Urinary bladder (tissue), 4 donors: ENCODE data around the gene GMEB2. TPM values are rescaled to one million over a fixed set of nuclear protein-coding genes. Genes with fewer than 3 reads are reported as not detected.

ENCODE experiments used
- DNase-seq: peaks from one replicate; pipeline ENCODE4 v3.0.0-alpha.2; 2015; ENCODE audit errors: extremely low spot score
- H3K27ac ChIP-seq: one replicate; pipeline ENCODE4 v1.5.1; 2013; ENCODE audit warnings: low read depth, mild to moderate bottlenecking, moderate library complexity
- H3K36me3 ChIP-seq: one replicate; pipeline ENCODE4 v1.6.1; 2013; ENCODE audit warnings: mild to moderate bottlenecking, moderate library complexity; ENCODE audit not compliant: insufficient read depth
- H3K4me1 ChIP-seq: one replicate; pipeline ENCODE4 v1.6.1; 2013; ENCODE audit warnings: mild to moderate bottlenecking, moderate library complexity; ENCODE audit not compliant: insufficient read depth
- H3K4me3 ChIP-seq: one replicate; pipeline ENCODE4 v1.5.1; 2013; ENCODE audit warnings: low read depth, low read length
- WGBS: extraction: QIAGEN DNeasy Blood & Tissue Kit; methylation state at CpG from one replicate; pipeline ENCODE4 v1.1.7; 2013; 5-methylcytosine and 5-hydroxymethylcytosine counted together
- polyA plus RNA-seq: library from polyadenylated mRNA; stranded (reverse); fragments of 200-250 nt; gene quantifications from one replicate; pipeline ENCODE4 v1.2.3, GENCODE V29; 2013
- total RNA-seq: library from RNA; depleted of rRNA; stranded (reverse); fragments of >200 nt; gene quantifications from one replicate; pipeline ENCODE4 v1.2.3, GENCODE V29; 2014
- donor health status: healthy with polysubstance abuse.
- donor health status: healthy.

The GMEB2 gene
- total and polyA plus RNA-seq, 2 donors, result 7.7 to 12.1 TPM

DNA sequence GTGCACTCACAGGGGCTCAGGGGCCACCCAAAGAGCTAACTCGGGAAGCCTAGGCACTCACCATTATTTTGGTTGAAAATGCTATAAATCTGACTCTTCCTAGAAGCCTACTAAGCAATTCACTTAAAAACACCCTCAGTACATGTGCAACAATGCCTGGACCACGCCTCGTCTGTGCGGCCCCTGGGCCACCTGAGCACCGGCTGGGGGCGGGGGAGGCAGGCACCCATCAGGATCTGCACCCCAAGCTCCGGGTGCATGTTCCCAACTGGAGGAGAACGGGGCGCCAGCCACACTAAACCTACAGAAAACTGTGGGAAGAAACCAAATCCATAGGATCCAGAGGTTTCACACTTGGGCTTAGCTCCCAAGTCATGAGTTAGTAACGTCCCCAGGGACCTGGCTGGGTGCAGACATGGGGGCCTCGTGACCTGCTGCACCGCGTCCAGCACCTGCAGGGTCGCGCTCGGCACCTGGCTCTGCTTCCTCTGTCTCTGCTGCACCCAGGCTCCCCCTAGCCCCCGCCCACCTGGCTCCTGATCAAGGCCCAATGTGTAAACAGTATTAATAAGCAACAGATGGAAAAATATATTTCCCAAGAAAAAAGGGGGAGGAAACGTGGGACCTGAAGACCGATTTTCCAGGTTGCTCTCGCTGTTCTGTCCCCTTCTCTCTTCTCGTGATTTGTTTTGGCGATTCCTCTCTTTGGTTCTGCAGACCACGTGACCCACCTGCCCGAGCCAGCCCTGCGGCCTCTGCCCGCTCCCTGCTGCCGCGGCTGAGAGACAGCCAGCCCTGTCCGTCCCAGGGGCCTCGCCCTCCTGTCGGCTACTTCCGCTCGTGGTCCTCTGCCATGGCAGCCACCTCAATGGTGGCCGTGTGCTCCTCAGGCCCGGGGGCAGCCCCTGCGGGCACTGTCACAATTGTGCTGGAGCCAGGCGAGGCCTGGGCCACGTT, 37.4 kb downstream of the GMEB2 start:
- H3K36me3 ChIP-seq, result peaks cover 7% of the 10 kb centered on the region
- WGBS, result 87% methylated on average over 38 of the region's 38 CpGs
- no peak for DNase-seq
- H3K4me3 ChIP-seq, result no peak overlapping the region
- no peak overlapping the region for H3K27ac ChIP-seq
- H3K4me1 ChIP-seq, result no peaks in the 10 kb centered on the region

DNA sequence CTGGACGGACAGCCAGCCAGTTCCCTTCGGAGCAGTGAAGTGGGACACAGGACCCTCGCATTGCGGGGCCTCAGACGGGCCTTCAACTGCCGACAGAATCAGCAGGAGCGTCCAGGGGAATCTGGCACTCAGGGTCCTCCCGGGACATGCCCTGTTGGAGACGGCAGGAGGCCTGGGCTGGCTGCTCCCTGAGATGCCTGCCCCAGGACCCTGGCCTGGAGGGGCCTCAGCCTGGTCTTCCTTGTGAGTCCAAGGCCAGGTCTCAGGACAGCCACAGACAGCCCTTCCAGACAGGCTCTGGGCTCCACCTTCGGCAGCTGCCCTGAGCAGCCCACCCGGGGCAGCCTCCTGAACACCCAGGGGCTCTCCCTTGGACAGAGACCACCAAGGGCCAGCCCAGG, 38.3 kb downstream of the GMEB2 start:
- Histone ChIP-seq H3K27ac (no peak overlapping the region), H3K36me3 (peaks cover 7% of the 10 kb centered on the region), H3K4me3 (no peak overlapping the region), H3K4me1 (no peaks in the 10 kb centered on the region)
- no peak for DNase-seq
- WGBS, result 87% methylated on average over 11 of the region's 11 CpGs

DNA sequence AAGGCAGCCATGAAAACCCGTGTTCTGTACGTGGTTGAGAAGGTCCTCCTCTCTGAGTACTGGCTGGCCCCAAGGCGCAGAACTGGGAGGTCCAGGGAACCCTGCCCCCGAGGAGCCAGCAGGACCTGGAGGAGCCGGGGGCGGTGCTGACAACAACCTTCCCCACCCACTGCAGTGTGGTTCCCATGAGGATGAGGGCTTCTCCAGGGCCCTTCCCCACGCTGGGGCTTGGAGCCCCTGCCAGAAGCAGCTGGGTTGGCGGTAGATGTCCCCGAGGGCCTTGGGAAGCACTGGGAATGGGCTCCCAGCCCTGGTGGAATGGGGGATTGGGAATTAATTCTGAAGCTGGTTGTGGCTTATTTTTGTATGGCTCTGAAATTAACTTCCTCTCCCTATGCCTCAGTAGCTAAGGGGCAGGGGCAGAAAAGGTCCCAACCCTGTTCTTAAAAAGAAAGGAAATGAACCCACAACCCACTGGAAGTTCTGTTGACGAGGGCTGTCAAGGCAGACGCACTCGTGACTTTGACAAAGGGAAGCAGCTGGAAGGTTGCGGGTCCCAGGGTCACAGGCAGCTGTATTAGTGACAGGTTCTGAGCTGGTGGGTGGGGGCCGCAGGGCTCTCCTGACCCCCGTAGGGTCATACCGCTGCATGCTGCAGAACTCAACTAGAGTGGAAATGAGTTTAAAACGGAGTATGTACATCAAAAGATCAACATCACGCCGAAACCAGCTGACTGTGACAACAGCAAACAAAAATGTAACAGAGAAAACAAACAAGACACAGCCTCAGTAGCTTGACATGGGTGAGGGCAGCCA, 38.9 kb downstream of the GMEB2 start:
- no peak overlapping the region for H3K27ac ChIP-seq
- 70% methylated on average over 19 of the region's 19 CpGs for WGBS
- H3K36me3 ChIP-seq, result peaks cover 7% of the 10 kb centered on the region
- no peak for DNase-seq
- H3K4me1 ChIP-seq, result no peaks in the 10 kb centered on the region
- no peak overlapping the region for H3K4me3 ChIP-seq

DNA sequence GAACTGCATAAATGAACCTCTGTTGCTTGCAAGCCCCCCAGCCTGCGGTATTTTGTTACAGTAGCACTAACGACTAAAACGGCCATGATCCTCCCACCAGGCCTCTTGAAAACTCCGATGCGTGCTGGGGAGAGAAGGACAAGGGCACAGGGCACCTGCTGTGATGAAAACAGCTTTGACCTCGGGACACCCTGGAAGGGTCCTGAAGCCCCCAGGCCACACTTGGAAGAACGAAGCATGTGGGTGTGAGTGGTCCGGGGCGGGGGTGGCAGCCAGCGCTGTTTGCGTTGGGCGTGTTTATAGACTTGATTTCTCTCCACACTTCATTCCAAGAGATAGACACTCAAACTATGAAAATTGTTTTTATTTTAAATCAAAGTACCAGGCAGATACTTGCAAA, 39.6 kb downstream of the GMEB2 start:
- Histone ChIP-seq H3K36me3 (peaks cover 7% of the 10 kb centered on the region), H3K4me1 (no peaks in the 10 kb centered on the region), H3K27ac (no peak overlapping the region), H3K4me3 (no peak overlapping the region)
- no peak for DNase-seq
- WGBS, result 88% methylated on average over 12 of the region's 12 CpGs

DNA sequence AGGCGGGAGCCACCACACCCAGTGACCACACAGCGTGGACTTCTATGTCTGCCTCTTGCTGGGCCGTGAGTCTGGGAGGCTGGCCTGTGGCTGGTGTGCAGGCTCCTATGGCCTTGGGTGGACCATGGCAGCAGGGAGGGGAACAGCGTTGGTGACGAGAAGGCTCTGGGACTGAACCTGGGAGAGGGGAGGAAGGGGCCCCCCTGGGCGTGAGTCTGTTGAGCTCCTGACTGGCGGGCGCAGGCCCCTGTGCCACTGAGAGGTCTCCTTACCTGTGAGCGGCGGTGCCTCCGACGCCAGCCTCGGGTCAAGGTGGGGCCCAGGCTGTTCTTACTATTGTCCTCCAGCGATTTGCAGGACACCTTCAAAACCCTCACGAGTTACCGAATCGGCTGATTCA, 40.1 kb downstream of the GMEB2 start:
- Histone ChIP-seq H3K4me1 (no peaks in the 10 kb centered on the region), H3K27ac (no peak overlapping the region), H3K36me3 (peaks cover 7% of the 10 kb centered on the region), H3K4me3 (no peak overlapping the region)
- no peak for DNase-seq
- WGBS, result 94% methylated on average over 17 of the region's 17 CpGs

DNA sequence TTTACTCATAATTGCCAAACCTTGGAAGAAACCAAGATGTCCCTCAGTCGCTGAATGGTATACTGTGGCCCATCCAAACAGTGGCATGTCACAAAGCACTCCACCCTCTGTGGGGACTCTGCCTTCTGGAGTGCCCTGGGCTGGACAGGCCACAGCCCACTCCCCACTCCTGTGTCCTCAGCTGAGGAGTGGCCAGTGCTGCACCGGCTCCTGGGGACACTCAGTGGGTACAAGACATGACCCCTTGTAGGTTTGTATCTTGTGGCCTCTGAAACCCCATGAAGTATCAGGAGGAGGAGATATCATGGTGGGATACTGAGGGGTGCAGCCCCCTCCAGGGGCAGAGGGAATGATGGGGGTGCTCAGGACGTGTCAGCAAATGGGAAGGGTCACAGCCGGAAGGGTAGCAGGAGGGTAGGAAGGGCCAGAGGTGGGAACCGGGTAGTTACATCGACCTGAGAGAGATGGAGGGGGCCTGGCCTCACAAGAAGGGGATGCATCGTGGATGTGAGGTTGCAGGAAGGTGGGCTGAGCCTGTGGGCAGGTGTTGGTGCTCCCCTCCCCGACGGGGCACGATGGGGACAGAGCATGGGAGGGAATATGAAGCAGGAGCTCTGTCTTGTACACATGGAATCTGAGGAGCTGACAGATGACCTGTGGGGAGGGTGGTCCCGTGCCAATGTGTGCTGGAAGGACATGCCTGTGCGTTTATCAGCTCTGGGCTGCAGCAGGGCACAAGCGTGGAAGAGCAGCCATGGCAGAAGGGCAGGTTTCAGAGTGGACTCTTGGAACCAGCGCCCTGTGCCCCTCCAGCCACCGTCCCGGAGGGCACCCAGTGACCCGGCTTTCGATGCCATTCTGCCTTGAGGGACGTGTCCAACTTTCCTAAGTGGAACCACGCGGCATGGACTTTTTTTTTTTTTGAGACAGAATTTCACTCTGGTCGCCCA, 41.0 kb downstream of the GMEB2 start:
- Histone ChIP-seq H3K27ac (no peak overlapping the region), H3K4me3 (no peak overlapping the region), H3K36me3 (peaks cover 7% of the 10 kb centered on the region), H3K4me1 (no peaks in the 10 kb centered on the region)
- DNase-seq, result no peak
- WGBS, result 82% methylated on average over 22 of the region's 22 CpGs

DNA sequence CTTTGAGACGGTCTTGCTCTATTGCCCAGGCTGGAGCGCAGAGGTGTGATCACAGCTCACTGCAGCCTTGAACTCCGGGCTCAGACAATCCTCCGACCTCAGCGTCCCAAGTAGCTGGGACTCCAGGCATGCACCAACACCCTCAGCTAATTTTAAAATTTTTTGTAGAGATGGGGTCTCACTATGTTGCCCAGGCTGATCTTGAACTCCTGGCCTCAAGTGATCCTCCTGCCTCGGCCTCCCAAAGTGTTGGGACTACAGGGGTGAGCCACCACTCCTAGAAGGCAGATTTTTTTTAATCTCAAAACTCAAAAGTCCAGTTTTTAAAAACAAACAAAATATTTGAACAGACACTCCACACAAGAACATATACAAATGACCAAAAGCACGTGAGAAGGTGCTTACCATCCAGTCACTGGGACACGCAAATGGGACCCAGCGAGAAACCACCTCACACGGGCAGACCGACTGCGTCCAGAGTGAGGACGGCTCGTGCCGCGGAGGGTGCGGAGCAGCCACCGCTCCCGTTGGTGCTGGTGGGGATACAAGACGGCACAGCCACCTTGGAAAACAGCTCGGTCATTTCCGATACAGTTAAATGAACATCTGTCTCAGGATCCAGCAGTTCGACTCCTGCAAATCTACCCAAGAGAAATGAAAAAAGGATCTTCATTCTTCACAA, 44.4 kb downstream of the GMEB2 start:
- H3K4me3 ChIP-seq, result no peak overlapping the region
- DNase-seq, result no peak
- no peak overlapping the region for H3K27ac ChIP-seq
- H3K36me3 ChIP-seq, result no peaks in the 10 kb centered on the region
- 83% methylated on average over 23 of the region's 23 CpGs for WGBS
- H3K4me1 ChIP-seq, result no peaks in the 10 kb centered on the region

DNA sequence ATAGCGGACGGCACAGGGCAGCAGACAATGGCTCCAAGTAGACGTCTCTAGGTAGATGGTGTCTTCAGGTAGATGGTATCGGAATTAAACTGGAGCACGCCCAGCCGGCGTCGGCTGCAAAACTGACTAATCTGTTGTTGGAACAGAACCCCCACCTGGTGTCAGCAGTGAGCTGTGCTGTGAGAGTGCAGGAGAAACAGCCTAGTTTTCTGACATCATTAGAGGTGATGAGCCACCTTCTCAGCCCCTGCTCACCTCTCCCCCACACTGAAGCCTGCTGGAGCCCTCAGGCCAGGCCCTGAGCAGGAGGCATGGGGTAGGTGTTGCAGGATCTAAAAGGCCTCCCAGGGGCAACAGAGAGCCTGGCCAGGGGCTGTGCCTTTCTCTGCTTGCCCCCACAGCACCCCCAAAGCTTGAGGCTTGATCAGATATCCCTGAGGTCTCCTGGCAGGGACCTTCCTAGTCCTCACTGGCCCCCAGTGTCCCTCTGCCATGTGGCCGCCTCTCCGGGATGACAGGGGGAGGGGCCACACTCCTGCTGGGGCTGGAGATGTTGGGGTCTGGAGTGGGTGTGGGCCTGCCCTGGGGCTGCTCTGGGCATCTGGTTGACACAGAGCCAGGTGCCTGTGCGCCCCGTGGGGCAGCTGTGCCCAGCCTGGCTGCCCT, 46.0 kb downstream of the GMEB2 start:
- Histone ChIP-seq H3K4me3 (no peak overlapping the region), H3K27ac (no peak overlapping the region), H3K4me1 (no peaks in the 10 kb centered on the region), H3K36me3 (no peaks in the 10 kb centered on the region)
- no peak for DNase-seq
- WGBS, result 52% methylated on average over 12 of the region's 12 CpGs

DNA sequence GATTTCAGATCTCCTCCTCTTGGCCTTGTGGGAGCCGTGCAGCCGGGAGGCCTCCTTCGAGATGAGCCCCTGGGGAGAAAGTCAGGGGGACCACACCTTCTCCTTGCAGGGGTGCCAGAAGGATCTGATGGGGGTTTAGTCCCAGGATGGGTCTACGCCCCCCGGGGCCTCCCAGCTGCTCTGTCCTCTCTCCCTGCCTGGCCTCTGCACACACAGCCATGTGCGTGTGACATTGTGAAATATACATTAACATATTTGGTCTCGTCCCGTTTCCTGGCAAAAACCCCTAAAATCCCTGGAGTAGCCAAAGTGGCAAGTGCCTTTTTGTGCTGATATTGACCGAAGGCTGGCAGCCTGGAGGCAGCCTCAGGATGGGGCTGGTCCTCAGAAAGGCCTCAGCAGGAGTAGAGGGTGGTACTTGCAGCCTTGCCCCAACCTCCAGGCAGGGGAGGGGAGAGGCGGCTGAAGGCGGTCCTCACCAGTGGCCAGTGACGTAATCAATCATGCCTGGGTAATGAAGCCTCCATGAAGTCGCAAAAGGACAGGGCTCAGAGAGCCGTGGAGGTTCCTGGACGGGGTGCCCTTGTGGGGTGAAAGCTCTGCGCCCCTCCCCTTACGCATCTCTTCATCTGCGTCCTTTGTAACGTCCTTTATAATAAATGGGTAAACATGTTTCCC, 47.7 kb downstream of the GMEB2 start:
- no peak for DNase-seq
- 69% methylated on average over 19 of the region's 19 CpGs for WGBS
- H3K36me3 ChIP-seq, result no peaks in the 10 kb centered on the region
- no peaks in the 10 kb centered on the region for H3K4me1 ChIP-seq
- no peak overlapping the region for H3K27ac ChIP-seq
- no peak overlapping the region for H3K4me3 ChIP-seq

DNA sequence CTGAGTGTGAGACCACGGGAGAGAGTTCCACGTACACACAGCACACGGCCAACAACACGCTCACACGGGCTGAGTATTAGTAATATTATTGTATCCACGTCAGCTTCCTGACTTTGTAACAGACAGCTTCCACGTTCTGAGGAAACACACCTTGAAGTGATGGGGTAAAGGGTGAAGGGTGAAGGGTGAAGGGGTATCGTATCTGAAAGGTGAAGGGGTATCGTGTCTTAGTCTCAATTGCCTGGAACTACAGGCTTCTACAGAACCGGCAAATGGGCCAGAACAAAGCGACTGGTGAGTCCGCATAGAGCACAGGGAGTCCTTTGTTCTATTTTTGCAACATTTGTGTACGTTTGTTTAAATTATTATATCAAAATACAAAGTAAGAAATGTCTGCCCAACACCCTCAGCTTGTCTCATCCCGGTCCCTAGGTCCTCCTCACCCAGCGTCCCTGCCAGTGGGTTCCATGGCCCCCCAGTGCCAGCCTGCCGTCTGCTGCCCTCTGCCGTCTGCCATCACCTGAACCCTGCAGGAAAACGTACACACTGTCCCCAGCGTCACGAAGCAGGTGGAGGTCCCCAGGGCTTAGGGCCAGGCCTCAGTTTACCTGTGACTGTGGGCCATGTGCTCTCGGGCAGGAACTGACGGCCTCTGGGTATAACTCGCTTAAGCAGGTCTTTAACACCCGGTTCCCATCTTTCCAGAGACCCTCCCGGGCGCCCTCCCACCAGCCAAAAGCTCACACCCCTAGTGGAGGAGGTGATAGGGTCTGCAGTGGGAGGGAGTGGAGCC, 48.5 kb downstream of the GMEB2 start:
- no peak for DNase-seq
- Histone ChIP-seq H3K4me1 (no peaks in the 10 kb centered on the region), H3K36me3 (no peaks in the 10 kb centered on the region), H3K27ac (no peak overlapping the region), H3K4me3 (no peak overlapping the region)
- 80% methylated on average over 26 of the region's 26 CpGs for WGBS

DNA sequence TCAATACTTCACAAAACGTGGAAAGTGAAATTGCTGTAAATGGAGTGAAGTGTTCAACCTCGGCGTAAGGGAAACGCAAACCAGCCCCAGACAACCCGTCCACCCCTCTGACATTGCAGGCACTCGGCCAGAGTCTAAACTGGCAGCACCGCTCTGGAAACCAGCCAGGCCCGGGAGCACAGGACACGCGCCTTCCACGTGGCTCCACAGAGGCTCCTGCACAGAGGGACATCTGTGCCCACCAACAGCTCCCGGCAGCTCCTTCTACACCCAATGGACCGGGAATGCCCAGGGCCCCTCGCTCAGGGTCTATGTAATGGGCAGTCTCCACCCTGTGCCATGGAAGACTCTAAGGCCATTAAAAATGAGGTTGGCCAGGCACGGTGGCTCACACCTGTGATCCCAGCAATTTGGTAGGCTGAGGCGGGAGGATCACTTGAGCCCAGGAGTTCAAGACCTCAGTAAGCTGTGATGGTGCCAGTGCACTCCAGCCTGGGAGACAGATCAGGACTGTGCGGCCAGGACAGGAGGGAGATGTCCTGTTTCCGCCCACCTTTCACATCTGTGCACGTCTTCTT, 49.5 kb downstream of the GMEB2 start:
- H3K4me3 ChIP-seq, result no peak overlapping the region
- H3K27ac ChIP-seq, result no peak overlapping the region
- WGBS, result 69% methylated on average over 19 of the region's 19 CpGs
- no peaks in the 10 kb centered on the region for H3K4me1 ChIP-seq
- no peaks in the 10 kb centered on the region for H3K36me3 ChIP-seq
- no peak for DNase-seq
